Mesodermal cell (in vitro differentiated cells): ENCODE results near the gene WDR62.

ENCODE experiments used
- H3K27ac ChIP-seq: 2 replicates; pipeline ENCODE4 v1.7.0; 2013; ENCODE audit warnings: mild to moderate bottlenecking, low read depth, low read length, moderate library complexity; ENCODE audit not compliant: severe bottlenecking
- H3K36me3 ChIP-seq: 2 replicates; pipeline ENCODE4 v1.7.1; 2013; ENCODE audit warnings: mild to moderate bottlenecking, low read length, moderate library complexity; ENCODE audit not compliant: control insufficient read depth, insufficient read depth
- H3K4me1 ChIP-seq: one replicate; pipeline ENCODE4 v1.7.1; 2013; ENCODE audit warnings: mild to moderate bottlenecking, low read length; ENCODE audit not compliant: insufficient read depth, control insufficient read depth, poor library complexity, severe bottlenecking
- H3K4me3 ChIP-seq: 2 replicates; pipeline ENCODE4 v1.7.0; 2013; ENCODE audit warnings: low read length, control low read depth, mild to moderate bottlenecking; ENCODE audit not compliant: insufficient read depth, poor library complexity, severe bottlenecking; ENCODE audit errors: extremely low read depth
- H3K9me3 ChIP-seq: 2 replicates; pipeline ENCODE4 v1.7.1; 2013; ENCODE audit warnings: mild to moderate bottlenecking, low read length, moderate library complexity; ENCODE audit not compliant: control insufficient read depth
- WGBS, 2 experiments: methylation state at CpG; one replicate each; pipeline ENCODE4 v1.1.5; 2013; ENCODE audit warnings: missing lambda C conversion rate in 2 of 2; ENCODE audit not compliant: insufficient coverage in 2 of 2; 5-methylcytosine and 5-hydroxymethylcytosine counted together

The WDR62 gene

DNA sequence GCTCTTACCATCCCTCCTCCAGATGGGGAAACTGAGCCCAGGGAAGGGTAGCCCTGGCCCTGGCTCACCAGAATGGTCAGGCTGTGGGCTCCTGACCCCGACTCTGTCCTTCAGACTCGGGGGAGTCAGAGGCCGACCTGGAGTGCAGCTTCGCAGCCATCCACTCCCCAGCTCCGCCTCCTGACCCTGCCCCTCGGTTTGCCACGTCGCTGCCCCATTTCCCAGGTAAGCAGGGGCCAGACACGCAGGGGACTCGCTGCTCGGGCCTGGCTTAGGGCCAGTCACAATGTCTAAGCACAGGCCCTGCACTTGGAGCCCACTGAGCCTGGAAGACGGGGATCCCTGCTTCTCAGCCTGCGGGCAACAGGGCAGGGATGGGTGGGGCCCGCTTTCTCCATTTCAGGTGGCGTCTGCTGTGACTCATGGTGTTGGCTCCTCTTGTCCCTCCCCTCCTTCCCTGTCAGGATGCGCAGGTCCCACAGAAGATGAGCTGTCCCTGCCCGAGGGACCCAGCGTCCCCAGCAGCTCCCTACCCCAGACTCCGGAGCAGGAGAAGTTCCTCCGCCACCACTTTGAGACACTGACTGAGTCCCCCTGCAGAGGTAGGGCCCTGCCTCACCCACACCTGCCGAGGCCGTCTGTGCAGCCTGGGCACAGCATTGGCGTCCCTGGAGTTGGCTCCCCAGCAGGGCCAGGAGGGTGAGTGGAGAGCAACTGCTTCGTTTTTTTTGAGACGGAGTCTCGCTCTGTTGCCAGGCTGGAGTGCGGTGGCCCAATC is 47.0 kb downstream of the WDR62 start:
- peaks cover 68% of the 10 kb centered on the region for H3K36me3 ChIP-seq
- H3K27ac ChIP-seq: no peak overlapping the region

DNA sequence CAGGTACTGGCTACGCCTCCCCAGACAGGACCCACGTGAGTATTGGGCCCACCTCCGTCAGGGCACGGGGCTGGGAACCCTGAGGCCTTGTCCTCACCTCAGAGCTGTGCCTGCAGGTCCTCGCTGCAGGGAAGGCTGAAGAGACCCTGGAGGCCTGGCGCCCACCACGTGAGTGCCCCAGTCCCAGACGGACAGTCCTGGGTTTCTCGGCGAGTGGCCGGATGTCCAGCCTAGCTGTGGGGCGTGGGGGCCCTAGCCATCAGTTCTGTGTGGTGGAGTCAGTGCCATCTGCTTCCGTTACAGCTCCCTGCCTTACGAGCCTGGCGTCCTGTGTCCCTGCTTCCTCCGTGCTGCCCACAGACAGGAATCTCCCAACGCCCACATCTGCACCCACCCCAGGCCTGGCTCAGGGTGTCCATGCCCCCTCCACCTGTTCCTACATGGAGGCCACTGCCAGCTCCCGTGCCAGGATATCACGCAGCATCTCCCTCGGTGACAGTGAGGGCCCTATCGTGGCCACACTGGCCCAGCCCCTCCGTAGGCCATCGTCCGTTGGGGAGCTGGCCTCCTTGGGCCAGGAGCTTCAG is 48.4 kb downstream of the WDR62 start:
- WGBS, 2 experiments: 94 to 97% methylated on average over 23 to 24 of the region's 24 CpGs
- H3K4me3 ChIP-seq: no peak overlapping the region
- H3K36me3 ChIP-seq: peaks cover 61% of the 10 kb centered on the region
- no peaks in the 10 kb centered on the region for H3K9me3 ChIP-seq
- no peak overlapping the region for H3K27ac ChIP-seq
- H3K4me1 ChIP-seq: no peaks in the 10 kb centered on the region

More for the DNA sequence above, 47.0 kb downstream of the WDR62 start:
- H3K9me3 ChIP-seq: no peaks in the 10 kb centered on the region
- H3K4me1 ChIP-seq: no peaks in the 10 kb centered on the region
- no peak overlapping the region for H3K4me3 ChIP-seq
- WGBS, 2 experiments: 92% methylated on average over 25 to 26 of the region's 27 CpGs

DNA sequence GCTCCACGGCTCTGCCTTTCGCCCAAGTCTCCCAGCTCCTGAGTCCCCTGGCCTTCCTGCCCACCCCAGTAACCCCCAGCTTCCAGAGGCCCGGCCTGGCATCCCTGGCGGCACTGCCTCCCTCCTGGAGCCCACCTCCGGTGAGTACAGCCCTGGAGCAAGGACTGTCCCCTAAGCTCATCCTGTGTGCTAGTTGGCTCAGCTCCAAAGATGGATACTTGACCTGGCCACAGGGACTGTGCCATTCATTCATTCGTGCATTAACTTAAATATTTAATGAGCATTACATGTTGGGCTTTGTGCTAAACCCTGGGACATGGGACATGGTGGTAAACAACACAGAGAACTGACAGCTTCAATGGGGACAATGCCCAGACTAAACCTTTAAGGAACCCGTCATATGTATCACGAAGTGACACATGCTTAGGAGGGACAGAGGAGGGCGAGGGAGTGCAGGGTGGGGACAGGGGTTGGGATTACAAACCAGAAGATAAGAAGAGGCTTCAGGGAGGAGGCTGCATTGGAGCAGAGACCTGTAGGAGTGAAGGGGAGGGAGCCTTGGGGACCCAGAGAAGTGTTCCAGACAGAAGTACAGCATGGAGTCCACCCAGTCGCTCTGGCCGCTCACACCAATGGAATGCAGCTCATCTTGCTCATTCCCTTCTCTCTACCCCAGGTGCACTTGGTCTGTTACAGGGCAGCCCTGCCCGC is 49.3 kb downstream of the WDR62 start:
- Histone ChIP-seq H3K4me1 (no peaks in the 10 kb centered on the region), H3K27ac (no peak overlapping the region), H3K36me3 (peaks cover 60% of the 10 kb centered on the region), H3K9me3 (no peaks in the 10 kb centered on the region), H3K4me3 (no peak overlapping the region)
- WGBS, 2 experiments: 96 to 97% methylated on average over 9 to 11 of the region's 12 CpGs

DNA sequence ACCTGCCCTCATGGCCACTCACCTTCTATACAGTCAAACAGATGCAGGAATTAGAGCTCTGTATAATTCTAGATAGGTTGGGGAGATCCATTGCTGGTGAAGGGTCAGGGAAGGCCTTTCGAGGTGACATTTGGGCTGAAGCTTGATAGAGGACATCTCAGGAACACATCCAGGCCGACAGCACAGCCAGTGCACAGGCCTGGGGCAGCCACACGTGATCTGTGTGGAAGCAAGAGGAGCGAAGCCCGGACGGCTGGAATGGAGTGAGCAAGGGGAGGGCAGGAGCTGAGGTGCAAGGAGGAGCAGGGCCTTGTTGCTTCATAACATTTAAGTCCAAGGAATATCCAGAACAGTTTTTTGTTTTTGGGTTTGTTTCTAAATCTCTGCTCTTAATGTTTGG is 51.7 kb downstream of the WDR62 start:
- Histone ChIP-seq H3K4me1 (no peaks in the 10 kb centered on the region), H3K4me3 (no peak overlapping the region), H3K9me3 (no peaks in the 10 kb centered on the region), H3K36me3 (peaks cover 43% of the 10 kb centered on the region), H3K27ac (no peak overlapping the region)
- WGBS, 2 experiments: 92 to 93% methylated on average over 6 of the region's 6 CpGs

DNA sequence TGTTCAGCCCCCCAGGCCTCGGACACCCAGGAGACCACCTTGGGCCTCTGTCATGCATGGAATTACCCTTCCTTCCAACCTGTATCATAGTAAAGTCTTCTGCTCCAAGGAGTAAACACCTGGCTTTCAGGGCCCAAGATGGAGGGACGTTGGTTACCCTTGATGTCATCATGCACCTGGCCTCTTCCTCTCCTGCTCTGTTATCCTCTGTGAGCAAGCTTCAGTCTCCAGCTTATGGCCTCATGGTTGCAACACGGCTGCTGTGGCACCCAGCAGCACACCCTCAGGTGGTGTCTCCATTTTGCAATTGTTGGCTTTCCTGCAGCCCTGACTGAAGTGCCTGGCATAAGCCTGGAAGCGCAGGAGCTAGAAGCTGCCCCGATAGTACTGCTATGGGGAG is 52.3 kb downstream of the WDR62 start:
- no peaks in the 10 kb centered on the region for H3K9me3 ChIP-seq
- H3K4me3 ChIP-seq: no peak overlapping the region
- no peak overlapping the region for H3K27ac ChIP-seq
- 93 to 98% methylated on average over 5 of the region's 5 CpGs for WGBS, 2 experiments
- peaks cover 46% of the 10 kb centered on the region for H3K36me3 ChIP-seq
- no peaks in the 10 kb centered on the region for H3K4me1 ChIP-seq

DNA sequence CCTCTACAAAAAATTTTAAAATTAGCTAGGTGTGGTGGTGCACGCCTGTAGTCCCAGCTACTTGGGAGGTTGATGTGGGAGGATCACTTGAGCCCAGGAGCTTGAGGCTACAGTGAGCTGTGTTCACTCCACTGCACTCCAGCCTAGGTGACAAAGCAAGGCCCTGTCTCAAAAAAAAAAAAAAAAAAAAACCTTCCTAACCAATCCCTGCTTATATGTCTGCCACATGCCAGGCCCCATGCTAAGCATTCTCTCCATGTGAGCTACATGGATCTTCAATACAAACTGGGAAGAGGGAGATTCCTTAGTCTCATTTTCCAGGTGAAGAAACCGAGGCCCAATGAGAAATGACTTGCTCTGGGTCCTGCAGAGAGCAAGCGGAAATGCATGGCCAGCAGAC is 54.0 kb downstream of the WDR62 start:
- no peak overlapping the region for H3K4me3 ChIP-seq
- no peaks in the 10 kb centered on the region for H3K9me3 ChIP-seq
- no peaks in the 10 kb centered on the region for H3K4me1 ChIP-seq
- H3K27ac ChIP-seq: no peak overlapping the region
- WGBS, 2 experiments: 95 to 100% methylated on average over 1 to 2 of the region's 3 CpGs
- H3K36me3 ChIP-seq: peaks cover 45% of the 10 kb centered on the region

DNA sequence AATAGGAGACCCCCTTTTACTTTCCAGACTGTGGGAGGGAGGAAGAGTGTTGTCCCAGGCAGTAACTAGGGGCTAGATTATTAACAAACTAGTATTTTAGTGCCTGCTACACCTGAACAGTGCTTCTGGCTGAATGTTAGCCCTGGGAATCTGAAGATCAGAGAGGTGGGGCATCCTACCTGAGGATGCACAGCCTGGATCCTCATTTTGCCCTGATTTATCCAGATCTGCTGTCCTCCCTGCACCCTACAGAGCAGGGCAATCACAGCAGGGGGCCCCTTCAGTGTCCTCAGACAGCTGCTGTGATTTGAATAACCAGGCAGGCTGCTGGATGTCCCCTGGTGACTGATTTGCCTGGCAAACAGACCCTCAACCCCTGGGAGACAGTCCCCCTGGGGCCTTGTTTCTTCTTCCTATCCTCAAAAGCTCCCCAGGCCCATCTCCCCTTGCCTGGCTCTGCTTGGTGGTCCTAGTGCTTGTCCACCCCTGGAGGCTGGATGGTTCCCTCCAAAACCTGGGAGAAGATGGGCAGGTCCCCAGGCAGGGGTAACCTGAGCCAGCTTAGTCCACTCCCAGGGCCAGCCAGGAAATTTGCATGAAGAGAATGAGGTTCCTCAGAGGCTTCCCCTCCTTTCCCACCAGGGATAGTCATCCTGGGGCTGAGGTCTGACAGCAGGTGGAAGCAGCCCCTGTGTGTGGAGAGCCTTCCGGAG is 55.9 kb downstream of the WDR62 start, which contains the start of gene OVOL3:
OVOL3 (plus strand) TSS at position 657 of the 713 bp plus-strand sequence. CDS start 60 bp downstream, outside the sequence.
- H3K27ac ChIP-seq: no peak within 1 kb of the TSS
- WGBS, 2 experiments: 55% methylated on average over 1 of the region's 1 CpG; no CpG with 5 or more reads in 1 of the 2 experiments

DNA sequence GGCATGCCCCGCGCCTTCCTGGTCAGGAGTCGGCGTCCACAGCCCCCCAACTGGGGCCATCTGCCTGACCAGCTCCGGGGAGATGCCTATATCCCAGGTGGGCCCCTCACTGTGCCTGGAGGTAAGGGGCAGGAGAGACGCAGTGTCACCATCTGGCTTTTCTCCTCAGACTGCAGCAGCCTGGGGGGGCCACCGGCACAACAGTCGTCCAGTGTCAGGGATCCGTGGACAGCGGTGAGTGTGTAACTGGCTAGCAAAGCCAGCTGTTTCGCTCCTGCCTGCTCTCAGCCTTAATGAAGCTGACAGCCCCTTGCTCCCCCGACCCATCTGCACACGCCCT is 56.5 kb downstream of the WDR62 start:
- no peak overlapping the region for H3K4me3 ChIP-seq
- H3K9me3 ChIP-seq: no peaks in the 10 kb centered on the region
- H3K4me1 ChIP-seq: peaks cover 2% of the 10 kb centered on the region
- peaks cover 32% of the 10 kb centered on the region for H3K36me3 ChIP-seq
- no peak overlapping the region for H3K27ac ChIP-seq
- 72 to 77% methylated on average over 9 to 10 of the region's 13 CpGs for WGBS, 2 experiments

More for the DNA sequence above, 55.9 kb downstream of the WDR62 start, which contains the start of gene OVOL3:
- H3K4me1 ChIP-seq: no peaks in the 10 kb centered on the region
- H3K36me3 ChIP-seq: peaks cover 35% of the 10 kb centered on the region
- H3K4me3 ChIP-seq: no peak within 1 kb of the TSS
- H3K9me3 ChIP-seq: no peaks in the 10 kb centered on the region

DNA sequence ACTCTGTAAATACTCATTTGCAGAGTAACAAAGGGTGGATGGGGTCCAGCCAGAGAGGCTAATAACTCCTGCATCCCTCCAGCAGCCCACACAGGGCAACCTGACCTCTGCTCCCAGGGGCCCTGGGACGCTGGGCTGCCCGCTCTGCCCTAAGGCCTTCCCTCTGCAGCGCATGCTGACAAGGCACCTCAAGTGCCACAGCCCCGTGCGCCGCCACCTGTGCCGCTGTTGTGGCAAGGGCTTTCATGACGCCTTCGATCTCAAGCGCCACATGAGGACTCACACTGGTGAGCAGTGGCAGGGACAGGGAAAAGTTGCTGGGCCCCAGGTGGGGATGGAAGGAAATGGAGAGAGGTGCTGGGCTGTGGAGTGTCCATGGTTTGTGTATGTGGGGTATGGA is 58.0 kb downstream of the WDR62 start:
- Histone ChIP-seq H3K9me3 (no peaks in the 10 kb centered on the region), H3K4me1 (peaks cover 8% of the 10 kb centered on the region), H3K27ac (no peak overlapping the region), H3K4me3 (no peak overlapping the region), H3K36me3 (peaks cover 39% of the 10 kb centered on the region)
- 96 to 99% methylated on average over 8 to 9 of the region's 10 CpGs for WGBS, 2 experiments

DNA sequence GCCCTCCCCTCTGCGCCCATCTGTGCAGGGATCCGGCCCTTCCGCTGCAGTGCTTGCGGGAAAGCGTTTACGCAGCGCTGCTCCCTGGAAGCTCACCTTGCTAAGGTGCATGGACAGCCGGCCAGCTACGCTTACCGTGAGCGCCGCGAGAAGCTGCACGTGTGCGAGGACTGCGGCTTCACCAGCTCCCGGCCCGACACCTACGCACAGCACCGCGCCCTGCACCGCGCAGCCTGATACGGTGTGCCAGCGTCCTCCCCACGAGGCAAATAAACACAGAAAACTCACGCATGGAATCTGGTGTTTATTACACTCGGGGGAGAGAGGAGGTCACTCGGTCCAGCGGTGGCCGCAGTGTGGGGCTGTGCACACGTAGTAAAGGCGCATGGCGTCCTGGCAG is 58.7 kb downstream of the WDR62 start:
- WGBS, 2 experiments: 96 to 98% methylated on average over 28 to 31 of the region's 34 CpGs
- no peaks in the 10 kb centered on the region for H3K9me3 ChIP-seq
- H3K27ac ChIP-seq: no peak overlapping the region
- H3K4me3 ChIP-seq: peak overlapping the region; percentile 81
- peaks cover 46% of the 10 kb centered on the region for H3K36me3 ChIP-seq
- peaks cover 8% of the 10 kb centered on the region for H3K4me1 ChIP-seq
